SK-N-SH treated with all-trans-retinoic acid at 6 μM for 48 hours (cell line): Measurements from ENCODE around the gene MLH1.

Experiments
- CREB5 ChIP-seq: fragments of 250-450 bp; sonication (Bioruptor Pico); IDR thresholded peaks from 2 replicates; pipeline ENCODE4 v1.5.1; 2020; ENCODE audit warnings: low read depth, mild to moderate bottlenecking, moderate library complexity
- ZNF8 ChIP-seq: fragments of 450-650 bp; formaldehyde crosslinking; IDR thresholded peaks from 2 replicates; pipeline ENCODE4 v1.5.0; 2020; ENCODE audit warnings: mild to moderate bottlenecking, moderate library complexity

Gene MLH1

GRCh38 chr3:37100411-37100810, 107.1 kb downstream of the MLH1 start (continued):
- TF ChIP-seq ZNF8 (CRISPR knock-in tag) (no peak), CREB5 (no peak)
